ENCODE data around the gene PROM2. TPM values are rescaled to one million over a fixed set of nuclear protein-coding genes. Genes with fewer than 3 reads are reported as not detected.

PROM2 gene
- polyA plus RNA-seq, 3 donors from 2014 or later: not detected

DNA sequence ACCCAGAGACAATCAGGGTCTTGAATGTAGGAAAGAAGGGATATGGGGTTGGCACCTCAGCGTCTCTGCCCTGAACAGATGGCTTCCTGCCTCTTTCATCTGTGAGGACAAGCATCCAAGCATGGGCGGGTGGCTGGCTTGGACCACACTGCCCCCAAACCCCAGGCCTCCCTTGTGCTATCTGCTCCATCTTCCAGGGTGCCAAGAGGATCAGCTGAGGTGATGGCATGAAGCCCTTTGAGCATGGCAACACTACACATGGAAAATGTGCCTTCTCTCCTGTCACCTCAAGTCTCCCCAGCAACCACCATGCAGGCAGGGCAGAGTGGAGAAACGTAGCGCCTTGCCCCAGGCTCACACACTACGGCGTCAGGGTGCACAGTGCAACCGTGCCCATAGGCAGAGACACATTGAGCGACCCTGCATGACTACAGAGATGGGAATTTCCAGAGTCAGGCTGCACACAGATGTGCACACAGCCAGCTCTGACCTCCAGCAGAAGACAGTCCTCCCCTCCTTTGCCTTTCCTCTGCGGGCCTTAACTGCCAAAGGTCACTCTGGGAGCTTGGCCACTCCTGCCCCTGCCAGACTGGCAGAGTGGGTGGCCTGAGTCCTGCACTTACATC lies 24.4 kb downstream of the PROM2 start:
- Mint-ChIP-seq H3K27me3 (ENCODE audit: low read depth in 3 of 3) (peaks cover 2 to 6% (median 2%) of the 10 kb centered on the region in 3 donors), H3K4me1 (no peaks in the 10 kb centered on the region), H3K36me3 (no peaks in the 10 kb centered on the region), H3K9me3 (no peaks in the 10 kb centered on the region), H3K4me3 (no peak overlapping the region), H3K27ac (no peak overlapping the region)
- DNase-seq: no peak

- Mint-ChIP-seq H3K4me1 (no peaks in the 10 kb centered on the region), H3K27ac (no peak overlapping the region), H3K9me3 (no peaks in the 10 kb centered on the region), H3K36me3 (no peaks in the 10 kb centered on the region), H3K4me3 (no peak overlapping the region), H3K27me3 (ENCODE audit: low read depth in 3 of 3) (peaks cover 2 to 6% (median 2%) of the 10 kb centered on the region in 3 donors)
- DNase-seq: no peak
These were observed 25.7 kb downstream of the PROM2 start for GRCh38 chr2:95299961-95300360.

DNA sequence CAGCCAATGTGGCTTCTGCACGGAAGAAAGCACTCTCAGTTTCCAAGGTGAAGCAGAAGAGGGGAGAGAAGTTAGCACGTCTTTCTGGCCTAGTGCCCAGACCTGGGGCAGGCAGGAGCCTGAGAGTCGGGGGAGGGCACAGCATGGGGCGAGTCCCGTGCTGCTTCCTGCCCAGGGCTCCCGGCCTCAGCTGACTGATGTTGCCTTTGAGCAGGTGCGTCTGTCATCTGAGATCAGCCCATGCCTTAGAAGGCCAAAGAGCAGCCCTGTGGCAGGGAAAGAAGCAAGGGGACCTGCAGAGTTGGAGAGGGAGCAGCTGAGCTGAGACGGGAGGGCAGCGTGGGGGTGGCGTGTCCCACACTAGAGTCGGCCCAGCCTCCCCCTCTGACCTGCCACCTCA lies 26.2 kb downstream of the PROM2 start:
- Mint-ChIP-seq H3K4me3 (no peak overlapping the region), H3K36me3 (no peaks in the 10 kb centered on the region), H3K27me3 (ENCODE audit: low read depth in 3 of 3) (peaks cover 2 to 6% (median 2%) of the 10 kb centered on the region in 3 donors), H3K27ac (no peak overlapping the region), H3K4me1 (no peaks in the 10 kb centered on the region), H3K9me3 (no peaks in the 10 kb centered on the region)
- DNase-seq: no peak

DNA sequence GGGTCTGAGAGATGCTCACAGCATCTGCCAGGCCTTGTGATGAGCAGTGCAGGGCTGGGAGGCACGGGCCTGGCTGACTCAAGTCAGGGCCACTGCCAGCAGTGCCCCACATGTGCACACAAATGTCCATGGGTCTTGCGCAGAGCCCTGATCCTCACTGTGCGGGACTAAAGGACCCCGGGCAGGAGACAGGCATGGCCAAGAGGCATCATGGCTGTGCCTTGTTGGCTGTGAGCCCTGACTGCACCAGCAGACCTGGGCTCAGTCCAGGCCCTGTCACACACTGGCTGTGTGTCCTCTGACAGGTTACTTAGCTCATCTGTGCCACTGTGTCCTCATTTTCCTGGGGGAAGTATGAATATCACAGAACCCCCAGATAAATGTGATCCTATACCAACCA lies 26.9 kb downstream of the PROM2 start:
- H3K4me1 Mint-ChIP-seq: no peaks in the 10 kb centered on the region
- no peak overlapping the region for H3K4me3 Mint-ChIP-seq
- DNase-seq: no peak
- no peak overlapping the region for H3K27ac Mint-ChIP-seq
- H3K36me3 Mint-ChIP-seq: no peaks in the 10 kb centered on the region
- H3K27me3 Mint-ChIP-seq (ENCODE audit: low read depth in 3 of 3): peaks cover 2 to 6% (median 2%) of the 10 kb centered on the region in 3 donors
- no peaks in the 10 kb centered on the region for H3K9me3 Mint-ChIP-seq

- no peaks in the 10 kb centered on the region for H3K4me1 Mint-ChIP-seq
- H3K36me3 Mint-ChIP-seq: no peaks in the 10 kb centered on the region
- H3K27me3 Mint-ChIP-seq (ENCODE audit: low read depth in 3 of 3): peaks cover 0 to 6% (median 2%) of the 10 kb centered on the region in 3 donors
- no peak overlapping the region for H3K4me3 Mint-ChIP-seq
- H3K27ac Mint-ChIP-seq: peak overlapping the region in 1 of 6 donors; percentile 40
- no peaks in the 10 kb centered on the region for H3K9me3 Mint-ChIP-seq
- no peak for DNase-seq
These were observed 27.8 kb downstream of the PROM2 start for GRCh38 chr2:95301876-95302641.

DNA sequence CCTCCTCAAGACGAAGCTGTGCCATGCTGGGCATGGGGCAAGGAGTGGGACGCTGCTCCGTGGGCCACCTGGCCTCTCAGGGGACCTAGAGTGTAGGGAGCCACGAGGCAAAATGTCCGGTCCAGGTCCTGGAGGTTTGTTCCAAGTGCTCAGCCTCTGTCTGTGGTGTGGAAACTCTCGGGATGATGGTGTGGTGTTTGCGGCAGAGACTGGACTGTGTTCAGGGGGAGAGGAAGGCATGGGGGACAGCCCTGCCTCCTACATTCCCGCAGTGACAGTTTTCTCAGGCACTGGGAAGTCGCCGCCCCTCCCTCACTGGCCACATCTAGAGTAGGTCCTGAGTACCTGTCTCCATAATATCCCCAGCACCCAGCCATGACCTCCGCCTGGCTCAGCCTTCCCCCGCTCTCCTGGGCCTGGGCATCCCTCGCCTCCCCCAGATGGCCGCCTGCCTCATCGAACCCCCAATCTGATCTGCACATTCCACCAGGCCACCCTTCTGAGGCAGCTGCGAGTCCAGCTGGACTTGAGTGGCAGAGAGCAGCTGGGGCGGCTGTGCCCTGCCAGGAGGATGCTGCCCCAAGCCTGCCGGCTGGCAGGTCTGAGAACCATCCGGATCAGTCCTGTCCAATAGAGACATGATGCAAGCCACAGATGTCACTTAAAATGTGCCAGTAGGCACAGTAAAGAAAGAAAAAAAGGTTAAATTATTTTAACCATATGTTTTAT lies 29.1 kb downstream of the PROM2 start:
- no peak for DNase-seq
- no peaks in the 10 kb centered on the region for H3K36me3 Mint-ChIP-seq
- peaks cover 0 to 3% (median 0%) of the 10 kb centered on the region in 3 donors for H3K27me3 Mint-ChIP-seq (ENCODE audit: low read depth in 3 of 3)
- H3K4me3 Mint-ChIP-seq: no peak overlapping the region
- H3K4me1 Mint-ChIP-seq: no peaks in the 10 kb centered on the region
- no peaks in the 10 kb centered on the region for H3K9me3 Mint-ChIP-seq
- H3K27ac Mint-ChIP-seq: no peak overlapping the region

DNA sequence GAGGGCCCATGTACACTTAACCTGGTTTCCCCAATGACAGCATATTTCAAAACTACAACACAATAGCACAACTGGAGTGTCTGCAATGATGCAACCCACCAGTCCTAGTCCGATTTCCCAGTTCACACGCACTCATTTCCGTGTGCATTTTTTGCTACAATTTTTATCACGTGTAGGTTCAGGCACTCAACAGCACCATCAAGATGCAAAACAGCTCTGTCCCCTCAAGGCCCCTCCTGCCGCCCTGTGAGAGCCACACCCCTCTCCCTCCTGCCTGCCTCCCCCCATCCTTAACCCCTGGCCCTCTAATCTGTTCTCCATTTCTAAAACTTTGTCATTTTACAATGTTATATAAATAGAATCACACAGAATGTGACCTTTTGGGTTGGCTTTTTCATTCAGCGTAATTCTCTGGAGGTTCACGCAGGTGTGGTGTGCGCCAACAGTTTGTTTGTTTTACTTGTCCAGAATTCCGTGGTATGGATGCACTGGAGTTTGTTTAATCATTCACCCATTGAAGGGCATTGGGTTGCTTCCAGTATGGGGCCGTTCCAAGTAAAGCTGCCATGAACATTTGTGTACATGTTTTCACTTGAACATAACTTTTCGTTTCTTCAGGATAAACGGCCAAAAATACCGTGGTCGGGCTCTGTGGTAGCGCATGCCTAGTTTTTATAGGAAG lies 31.3 kb downstream of the PROM2 start:
- Mint-ChIP-seq H3K9me3 (no peaks in the 10 kb centered on the region), H3K27ac (no peak overlapping the region), H3K36me3 (no peaks in the 10 kb centered on the region), H3K4me3 (no peak overlapping the region), H3K27me3 (ENCODE audit: low read depth in 3 of 3) (peaks cover 0 to 3% (median 0%) of the 10 kb centered on the region in 3 donors), H3K4me1 (no peaks in the 10 kb centered on the region)
- no peak for DNase-seq

DNA sequence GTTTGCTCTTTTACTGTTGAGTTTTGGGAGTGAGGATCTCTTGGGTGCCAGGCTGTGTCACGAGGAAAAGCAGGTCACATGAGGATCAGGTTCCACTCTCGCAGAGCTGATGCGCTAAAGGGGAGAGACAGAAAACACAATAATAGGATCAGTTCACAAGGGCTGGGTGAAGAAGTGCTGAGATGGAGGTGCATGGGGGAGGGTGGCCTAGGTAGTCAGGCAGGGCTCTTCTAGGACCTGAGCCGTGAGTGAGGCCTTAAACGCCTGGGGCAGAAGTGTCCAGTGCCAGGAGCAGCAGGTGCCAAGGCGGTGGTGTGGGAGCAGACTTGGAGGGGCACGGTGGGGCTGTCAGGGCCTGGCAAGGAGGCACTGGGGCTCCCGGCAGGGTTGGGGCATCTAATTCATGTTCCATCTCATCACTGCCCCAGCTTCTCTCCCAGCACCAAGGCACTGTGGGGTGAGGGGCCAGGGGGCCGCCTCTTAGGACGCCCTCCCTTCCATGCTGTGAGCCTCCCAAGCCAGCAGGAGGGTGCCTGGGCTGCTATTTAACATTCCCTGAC lies 32.2 kb downstream of the PROM2 start:
- H3K36me3 Mint-ChIP-seq: no peaks in the 10 kb centered on the region
- peaks cover 0 to 1% (median 0%) of the 10 kb centered on the region in 3 donors for H3K27me3 Mint-ChIP-seq (ENCODE audit: low read depth in 3 of 3)
- no peaks in the 10 kb centered on the region for H3K4me1 Mint-ChIP-seq
- DNase-seq: no peak
- H3K9me3 Mint-ChIP-seq: no peaks in the 10 kb centered on the region
- no peak overlapping the region for H3K4me3 Mint-ChIP-seq
- peak overlapping the region in 1 of 6 donors; percentile 4 for H3K27ac Mint-ChIP-seq

DNA sequence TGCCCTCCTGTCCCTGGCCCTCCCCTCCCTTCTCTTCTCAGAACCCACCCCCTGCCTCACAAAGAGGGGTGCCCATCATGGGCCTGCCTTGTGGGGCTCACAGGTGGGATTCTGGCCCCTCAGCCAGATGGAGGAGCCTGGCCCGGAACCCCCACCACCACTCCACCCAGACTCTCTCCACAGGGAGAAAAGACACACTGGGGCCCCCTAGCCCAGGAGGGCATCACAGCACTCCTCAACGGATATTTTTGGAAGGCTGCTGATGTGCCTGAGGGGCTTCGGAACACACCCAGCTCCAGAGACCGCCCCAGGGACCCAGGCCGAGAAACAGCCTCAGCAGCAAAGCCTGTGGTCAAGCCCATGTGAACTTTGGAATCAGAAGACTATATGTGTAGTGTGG lies 32.8 kb downstream of the PROM2 start:
- H3K27me3 Mint-ChIP-seq (ENCODE audit: low read depth in 3 of 3): peaks cover 0 to 1% (median 0%) of the 10 kb centered on the region in 3 donors

GRCh38 chr2:95307878-95308277 lies 33.6 kb downstream of the PROM2 start:
- no peaks in the 10 kb centered on the region for H3K36me3 Mint-ChIP-seq
- no peak overlapping the region for H3K4me3 Mint-ChIP-seq
- H3K27me3 Mint-ChIP-seq (ENCODE audit: low read depth in 3 of 3): peaks cover 0 to 1% (median 0%) of the 10 kb centered on the region in 3 donors
- H3K4me1 Mint-ChIP-seq: no peaks in the 10 kb centered on the region
- H3K27ac Mint-ChIP-seq: no peak overlapping the region
- no peaks in the 10 kb centered on the region for H3K9me3 Mint-ChIP-seq
- no peak for DNase-seq

More for the DNA sequence above, 32.8 kb downstream of the PROM2 start:
- Mint-ChIP-seq H3K4me3 (no peak overlapping the region), H3K9me3 (no peaks in the 10 kb centered on the region), H3K36me3 (no peaks in the 10 kb centered on the region), H3K4me1 (no peaks in the 10 kb centered on the region), H3K27ac (no peak overlapping the region)
- no peak for DNase-seq

DNA sequence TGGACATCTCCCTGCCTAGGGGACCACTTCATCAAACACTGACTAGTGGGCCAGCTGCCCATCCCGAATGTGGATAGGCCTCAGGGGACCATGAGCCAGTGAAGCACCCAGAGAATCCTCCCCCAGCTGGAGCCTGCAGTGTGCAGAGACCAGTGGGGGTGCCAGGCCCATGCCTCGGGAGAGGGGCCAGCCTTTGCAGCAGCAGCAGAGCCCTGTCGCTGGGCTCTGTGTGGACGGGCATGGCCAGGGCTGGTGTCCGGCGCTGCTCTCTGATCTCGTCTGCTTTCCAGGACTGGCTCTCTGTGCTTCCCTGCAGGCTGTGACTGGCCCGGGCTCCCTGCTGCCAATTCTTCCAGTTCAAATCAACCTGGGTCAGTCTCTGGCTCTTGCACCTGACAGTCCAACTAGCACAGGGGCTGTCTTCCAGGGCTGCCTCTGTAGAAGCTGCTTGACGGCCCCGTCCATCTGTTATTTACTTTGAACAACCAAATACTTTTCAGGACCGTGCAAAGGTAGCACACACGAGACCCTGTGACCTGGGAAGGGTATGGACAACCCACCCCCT lies 34.3 kb downstream of the PROM2 start:
- Mint-ChIP-seq H3K27ac (no peak overlapping the region), H3K36me3 (no peaks in the 10 kb centered on the region), H3K4me3 (no peak overlapping the region), H3K27me3 (ENCODE audit: low read depth in 3 of 3) (peaks cover 0 to 1% (median 0%) of the 10 kb centered on the region in 3 donors), H3K4me1 (no peaks in the 10 kb centered on the region), H3K9me3 (no peaks in the 10 kb centered on the region)
- DNase-seq: no peak

DNA sequence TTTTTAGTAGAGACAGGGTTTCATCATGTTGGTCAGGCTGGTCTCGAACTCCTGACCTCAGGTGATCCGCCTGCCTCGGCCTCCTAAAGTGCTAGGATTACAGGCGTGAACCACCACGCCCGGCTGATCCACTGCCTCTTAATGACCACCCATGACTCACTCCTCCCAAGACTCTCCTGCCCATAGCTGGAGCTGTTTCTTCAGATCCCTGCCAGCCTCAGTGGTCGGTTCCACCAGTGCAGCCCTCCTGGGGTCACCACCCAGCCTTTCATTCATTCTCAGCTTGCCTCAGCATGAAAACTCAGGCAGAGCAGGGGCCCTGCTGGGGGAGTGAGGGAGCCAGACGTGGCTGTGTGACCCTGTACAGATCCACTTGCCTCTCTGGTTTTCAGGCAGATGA lies 35.4 kb downstream of the PROM2 start:
- peaks cover 0 to 1% (median 1%) of the 10 kb centered on the region in 3 donors for H3K27me3 Mint-ChIP-seq (ENCODE audit: low read depth in 3 of 3)
- no peak for DNase-seq
- H3K4me3 Mint-ChIP-seq: no peak overlapping the region
- H3K9me3 Mint-ChIP-seq: no peaks in the 10 kb centered on the region
- H3K36me3 Mint-ChIP-seq: no peaks in the 10 kb centered on the region
- H3K27ac Mint-ChIP-seq: no peak overlapping the region
- H3K4me1 Mint-ChIP-seq: no peaks in the 10 kb centered on the region

DNA sequence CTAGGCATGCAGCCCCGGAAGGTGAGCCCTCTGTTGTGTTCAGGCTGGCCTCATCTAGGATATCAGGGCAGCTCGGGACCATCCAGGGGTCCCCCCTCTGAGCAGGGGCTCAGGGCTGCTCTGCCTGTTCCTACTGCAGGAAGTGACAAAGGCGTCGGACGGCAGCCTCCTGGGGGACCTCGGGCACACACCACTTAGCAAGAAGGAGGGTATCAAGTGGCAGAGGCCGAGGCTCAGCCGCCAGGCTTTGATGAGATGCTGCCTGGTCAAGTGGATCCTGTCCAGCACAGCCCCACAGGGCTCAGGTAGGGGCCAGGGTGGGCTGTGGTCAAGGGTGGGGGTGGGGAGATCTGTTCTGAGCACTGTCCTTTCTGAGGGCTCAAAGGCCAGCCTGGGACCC lies 36.0 kb downstream of the PROM2 start:
- H3K27me3 Mint-ChIP-seq (ENCODE audit: low read depth in 3 of 3): peaks cover 0 to 2% (median 1%) of the 10 kb centered on the region in 3 donors
- H3K4me1 Mint-ChIP-seq: no peaks in the 10 kb centered on the region
- H3K27ac Mint-ChIP-seq: no peak overlapping the region
- H3K36me3 Mint-ChIP-seq: no peaks in the 10 kb centered on the region
- H3K9me3 Mint-ChIP-seq: no peaks in the 10 kb centered on the region
- no peak for DNase-seq
- H3K4me3 Mint-ChIP-seq: no peak overlapping the region
